Stimulated activated CD8-positive, alpha-beta memory T cell treated with anti-CD3 and anti-CD28 coated beads, Interleukin-7, amount 100 ng/mL, for 24 hours (primary cell): ENCODE data around the gene DLL1.
A peak's percentile ranks its signal among the peaks of the same experiment; 100 is the strongest.
"Not testable (repeated sequence)": the region's sequence is repeated elsewhere in the genome, so short reads cannot be mapped to it uniquely, and the experiment has no call there.

Experiments
- DNase-seq: peaks from one replicate; pipeline ENCODE4 v3.0.0-alpha.2; 2020; ENCODE audit warnings: low read depth

Gene DLL1, protein sequence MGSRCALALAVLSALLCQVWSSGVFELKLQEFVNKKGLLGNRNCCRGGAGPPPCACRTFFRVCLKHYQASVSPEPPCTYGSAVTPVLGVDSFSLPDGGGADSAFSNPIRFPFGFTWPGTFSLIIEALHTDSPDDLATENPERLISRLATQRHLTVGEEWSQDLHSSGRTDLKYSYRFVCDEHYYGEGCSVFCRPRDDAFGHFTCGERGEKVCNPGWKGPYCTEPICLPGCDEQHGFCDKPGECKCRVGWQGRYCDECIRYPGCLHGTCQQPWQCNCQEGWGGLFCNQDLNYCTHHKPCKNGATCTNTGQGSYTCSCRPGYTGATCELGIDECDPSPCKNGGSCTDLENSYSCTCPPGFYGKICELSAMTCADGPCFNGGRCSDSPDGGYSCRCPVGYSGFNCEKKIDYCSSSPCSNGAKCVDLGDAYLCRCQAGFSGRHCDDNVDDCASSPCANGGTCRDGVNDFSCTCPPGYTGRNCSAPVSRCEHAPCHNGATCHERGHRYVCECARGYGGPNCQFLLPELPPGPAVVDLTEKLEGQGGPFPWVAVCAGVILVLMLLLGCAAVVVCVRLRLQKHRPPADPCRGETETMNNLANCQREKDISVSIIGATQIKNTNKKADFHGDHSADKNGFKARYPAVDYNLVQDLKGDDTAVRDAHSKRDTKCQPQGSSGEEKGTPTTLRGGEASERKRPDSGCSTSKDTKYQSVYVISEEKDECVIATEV

DNA sequence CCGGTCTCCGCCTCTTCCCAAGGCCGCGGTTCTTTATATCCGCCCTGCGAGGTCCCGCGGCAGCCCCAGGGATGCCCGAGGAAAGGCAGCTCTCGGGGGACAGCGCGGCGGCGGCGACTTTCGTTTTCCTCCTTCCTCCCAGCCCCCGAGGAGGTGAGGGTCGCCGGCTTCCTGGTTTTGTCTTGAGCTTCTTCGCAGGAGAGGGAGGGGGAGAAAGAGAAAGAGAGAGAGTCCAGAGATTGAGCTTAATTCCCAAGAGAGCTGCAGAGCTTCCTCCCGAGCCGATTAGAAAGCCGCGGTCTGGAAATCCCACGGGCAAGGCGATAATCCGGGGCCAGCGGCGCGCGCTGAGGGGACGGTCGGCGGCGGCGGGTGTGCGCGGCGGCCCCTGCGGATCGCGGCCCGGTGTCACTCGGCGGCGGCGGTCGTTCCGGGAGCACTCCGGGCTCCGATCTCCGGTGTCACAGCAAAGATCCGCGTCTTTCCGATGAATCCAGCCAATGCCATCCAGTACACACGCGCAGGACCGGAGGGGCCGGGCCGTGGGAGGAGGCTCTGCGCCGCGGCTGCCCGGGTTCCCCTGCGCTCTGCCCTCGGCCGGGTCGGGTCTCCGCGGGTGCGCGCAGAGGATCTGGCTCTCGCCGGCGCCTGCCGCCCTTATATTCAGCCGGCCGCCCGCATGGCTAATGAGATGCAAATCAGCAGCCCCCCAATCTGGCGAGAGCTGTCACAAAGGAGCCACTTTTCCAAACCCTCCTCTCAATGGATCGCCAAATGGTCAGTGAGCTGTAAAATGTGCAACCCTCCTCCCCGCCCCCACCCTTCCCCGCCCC, at the start of gene DLL1:
TSS of gene DLL1 (minus strand) at position 783 of the 833 bp plus-strand sequence. CDS start 939 bp downstream, outside the sequence.
- no peak for DNase-seq

DNA sequence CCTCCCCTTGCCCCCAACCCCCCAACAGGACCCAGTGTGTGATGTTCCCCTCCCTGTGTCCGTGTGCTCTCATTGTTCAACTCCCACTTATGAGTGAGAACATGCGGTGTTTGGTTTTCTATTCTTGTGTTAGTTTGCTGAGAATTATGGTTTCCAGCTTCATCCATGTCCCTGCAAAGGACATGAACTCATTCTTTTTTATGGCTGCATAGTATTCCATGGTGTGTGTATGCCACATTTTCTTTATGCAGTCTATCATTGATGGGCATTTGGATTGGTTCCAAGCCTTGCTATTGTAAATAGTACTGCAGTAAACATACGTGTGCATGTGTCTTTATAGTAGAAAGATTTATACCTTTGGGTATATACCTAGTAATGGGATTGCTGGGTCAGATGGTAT, 44.3 kb upstream of the DLL1 start:
- DNase-seq: not testable (repeated sequence)

DNA sequence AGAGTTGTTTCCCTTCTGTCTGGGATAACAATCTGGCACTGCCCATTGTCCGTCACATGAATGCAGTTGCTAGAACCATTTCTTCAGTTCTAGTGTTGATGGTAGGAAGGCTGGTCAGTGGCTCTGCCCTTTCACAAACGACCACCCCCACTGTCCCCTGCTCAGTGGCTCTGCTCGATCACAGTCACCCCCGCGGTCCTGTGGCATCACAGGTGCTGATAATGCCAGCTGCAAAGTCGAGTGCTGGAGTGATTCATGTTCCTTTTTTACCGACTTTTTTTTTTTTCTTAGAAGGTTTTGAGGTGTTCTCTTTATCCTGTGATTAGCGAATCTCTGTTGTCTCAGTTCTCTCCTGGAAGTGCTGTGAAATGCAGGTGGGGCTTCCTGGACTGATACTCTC, 38.4 kb upstream of the DLL1 start:
- no peak for DNase-seq

DNA sequence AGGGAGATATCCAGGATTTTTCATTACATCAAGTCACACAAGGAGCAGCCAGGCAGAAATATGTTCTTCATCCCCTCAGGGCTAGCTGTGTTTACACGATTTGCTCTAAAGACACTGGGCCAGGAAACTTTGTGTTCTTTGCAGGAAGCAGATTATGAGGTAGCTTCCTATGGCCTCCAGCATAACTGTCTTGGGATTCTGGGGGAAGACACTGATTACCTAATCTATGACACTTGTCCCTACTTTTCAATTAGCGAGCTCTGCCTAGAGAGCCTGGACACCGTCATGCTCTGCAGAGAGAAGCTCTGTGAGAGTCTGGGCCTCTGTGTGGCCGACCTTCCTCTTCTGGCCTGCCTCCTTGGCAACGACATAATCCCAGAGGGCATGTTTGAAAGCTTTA, 26.8 kb upstream of the DLL1 start:
- no peak for DNase-seq

DNA sequence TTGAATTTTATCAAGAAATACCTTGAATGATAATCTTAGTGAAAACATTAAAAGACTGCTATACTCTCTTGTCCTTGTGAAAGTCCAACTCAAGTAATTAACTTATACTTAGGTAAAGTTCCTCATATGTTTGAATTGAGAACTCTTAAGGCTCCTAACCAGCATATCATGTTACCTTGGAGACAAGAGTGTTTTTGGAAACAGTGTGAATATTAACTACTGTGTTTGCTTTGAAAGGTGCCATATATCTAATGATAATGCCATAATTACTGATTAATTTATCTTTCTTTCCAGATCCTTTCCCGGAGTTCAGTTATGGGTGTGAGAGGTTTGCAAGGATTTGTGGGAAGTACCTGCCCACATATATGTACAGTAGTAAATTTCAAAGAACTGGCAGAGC, 26.2 kb upstream of the DLL1 start:
- DNase-seq: no peak

DNA sequence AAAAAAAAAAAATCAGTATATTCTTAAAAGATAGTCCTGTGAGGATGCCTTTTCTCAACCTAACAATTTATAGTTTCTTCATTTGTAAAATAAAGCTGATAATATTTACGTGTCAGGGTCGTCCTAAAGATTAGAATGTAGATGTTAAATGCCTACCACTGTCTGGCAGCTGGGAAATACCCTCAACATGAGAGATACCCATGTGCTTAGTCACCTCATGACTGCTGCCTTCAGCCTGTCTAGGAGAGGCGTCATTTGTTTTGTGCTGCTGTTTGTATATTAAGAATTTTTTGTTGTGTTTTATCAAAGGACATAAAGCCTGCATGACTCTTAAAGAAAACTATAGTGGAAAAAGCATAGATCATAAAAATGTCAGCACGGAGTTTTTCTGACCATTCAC, 25.2 kb upstream of the DLL1 start:
- no peak for DNase-seq

DNA sequence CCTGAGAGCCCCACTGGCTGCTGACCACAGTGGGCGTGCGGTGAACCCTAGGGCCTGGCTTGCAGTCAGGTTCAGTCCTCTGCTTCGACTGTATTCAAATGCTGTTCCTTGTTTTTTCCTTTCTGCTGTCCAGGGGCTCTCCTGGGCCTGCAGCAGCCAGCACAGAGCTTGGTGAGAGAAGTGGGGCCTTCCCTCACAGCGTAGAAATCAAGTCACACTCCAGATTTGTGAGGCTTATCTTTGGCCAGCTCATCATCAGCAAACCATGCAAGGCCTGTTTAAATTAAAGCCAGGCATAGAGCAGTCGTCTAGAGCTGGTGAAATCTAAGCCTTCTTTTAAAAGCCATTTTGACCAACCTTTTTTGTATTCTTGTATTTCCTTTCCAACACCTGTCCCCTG, 24.1 kb upstream of the DLL1 start:
- no peak for DNase-seq

DNA sequence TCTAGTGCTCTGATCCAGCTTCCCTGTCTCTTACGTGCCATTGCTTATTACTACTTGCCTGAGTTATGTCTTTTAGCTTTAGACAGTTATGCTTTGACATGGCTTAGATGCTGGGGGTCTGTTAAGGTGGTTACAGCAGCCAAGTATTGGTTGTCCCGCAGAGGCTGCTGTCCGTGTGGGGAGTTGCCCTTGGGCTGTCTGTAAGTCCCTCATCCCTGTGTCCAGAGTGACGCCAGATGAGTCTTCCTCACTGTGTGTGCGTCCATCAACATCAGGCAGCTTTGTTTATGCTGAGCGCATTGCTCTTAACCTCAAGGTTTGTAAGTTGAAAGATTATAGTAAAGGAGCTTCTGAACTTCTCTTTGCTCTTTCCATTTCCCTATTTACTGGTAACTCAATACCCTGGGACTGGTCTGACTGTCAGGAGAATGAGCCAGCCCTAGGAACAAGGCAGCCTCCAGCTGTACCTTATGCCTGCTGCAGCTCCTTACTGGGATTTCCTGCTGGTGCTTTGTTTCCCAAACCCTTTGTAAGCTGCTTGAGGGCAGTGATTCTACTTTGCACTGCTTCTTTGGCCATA, 22.9 kb upstream of the DLL1 start:
- DNase-seq: no peak

DNA sequence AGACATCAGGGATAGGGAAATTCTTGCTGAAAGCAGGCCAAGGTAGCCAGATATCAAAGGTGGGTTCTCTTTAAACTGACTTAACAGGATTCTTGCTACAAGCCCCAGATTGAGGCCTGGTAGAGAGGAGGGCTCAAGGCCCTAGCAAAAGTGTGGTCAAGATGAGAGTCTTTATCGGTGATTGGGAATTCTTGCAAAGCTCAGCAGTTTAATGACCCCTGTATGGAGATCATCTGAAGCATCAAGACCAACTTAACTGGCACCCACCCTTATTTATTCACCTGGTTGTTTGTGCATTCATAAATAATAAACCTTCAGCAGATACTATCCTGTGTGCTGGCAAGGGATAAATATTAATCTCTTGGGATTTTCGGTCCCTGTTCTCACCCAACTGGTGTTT, 22.0 kb upstream of the DLL1 start:
- DNase-seq: no peak

DNA sequence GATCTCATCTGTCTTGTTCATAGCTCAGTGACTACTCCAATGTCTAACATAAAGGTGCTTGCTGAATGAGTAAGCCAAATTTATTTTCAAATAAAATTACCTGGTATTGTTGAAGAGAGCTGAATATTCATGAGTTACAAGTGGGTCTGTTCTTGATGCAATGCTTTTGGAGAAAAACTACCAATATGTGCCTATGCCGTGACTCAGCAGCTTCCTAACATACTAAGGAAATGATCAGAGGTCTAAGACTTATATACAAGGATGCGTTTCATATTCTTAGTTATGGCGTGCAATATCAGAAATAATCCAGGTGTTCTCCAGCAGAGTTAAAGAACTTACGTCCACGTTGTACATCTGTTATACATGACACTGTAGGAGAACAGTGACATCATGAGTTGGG, 20.8 kb upstream of the DLL1 start:
- DNase-seq: no peak

DNA sequence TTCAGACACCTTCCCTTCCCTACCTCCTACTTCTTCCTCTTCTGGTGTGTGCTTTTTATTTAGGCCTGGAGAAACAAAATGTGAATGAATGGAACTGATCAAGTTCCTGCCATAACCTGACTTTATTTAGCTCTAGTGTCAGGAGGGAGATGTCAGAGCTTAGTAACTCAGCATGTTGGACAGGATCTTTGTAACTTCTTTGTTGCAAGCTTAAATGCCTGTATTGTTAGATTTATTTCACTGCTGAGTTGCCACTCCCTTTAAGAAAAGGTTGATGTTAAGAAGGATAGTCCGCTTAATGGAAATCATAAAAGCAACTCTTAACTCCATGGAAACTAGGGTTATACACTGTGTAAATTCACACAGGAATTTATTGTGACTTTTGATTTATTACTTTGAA, 17.9 kb upstream of the DLL1 start:
- DNase-seq: no peak

DNA sequence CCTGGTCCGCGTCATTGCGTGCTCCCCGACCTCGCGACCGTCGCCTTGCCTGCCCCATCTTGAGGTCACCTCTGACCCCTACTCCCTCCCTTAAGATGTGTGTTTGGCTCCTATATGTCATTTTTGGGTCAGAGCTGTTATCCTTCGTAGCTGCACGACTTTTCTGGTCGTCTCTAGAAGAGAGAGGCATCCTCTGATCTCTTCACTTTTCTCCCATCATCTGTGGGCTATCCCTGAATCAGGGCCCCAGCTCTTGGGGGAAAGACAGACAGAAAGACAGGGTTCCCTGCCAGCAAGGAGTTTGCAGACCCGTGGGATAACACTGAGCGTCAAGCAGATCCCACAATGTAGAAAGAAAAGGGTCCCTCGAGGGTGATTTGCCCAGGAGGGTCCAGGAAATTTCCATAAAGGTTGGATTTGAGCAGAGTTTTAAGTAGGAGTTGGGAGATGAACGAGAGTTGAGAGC, 16.2 kb upstream of the DLL1 start:
- DNase-seq: no peak

DNA sequence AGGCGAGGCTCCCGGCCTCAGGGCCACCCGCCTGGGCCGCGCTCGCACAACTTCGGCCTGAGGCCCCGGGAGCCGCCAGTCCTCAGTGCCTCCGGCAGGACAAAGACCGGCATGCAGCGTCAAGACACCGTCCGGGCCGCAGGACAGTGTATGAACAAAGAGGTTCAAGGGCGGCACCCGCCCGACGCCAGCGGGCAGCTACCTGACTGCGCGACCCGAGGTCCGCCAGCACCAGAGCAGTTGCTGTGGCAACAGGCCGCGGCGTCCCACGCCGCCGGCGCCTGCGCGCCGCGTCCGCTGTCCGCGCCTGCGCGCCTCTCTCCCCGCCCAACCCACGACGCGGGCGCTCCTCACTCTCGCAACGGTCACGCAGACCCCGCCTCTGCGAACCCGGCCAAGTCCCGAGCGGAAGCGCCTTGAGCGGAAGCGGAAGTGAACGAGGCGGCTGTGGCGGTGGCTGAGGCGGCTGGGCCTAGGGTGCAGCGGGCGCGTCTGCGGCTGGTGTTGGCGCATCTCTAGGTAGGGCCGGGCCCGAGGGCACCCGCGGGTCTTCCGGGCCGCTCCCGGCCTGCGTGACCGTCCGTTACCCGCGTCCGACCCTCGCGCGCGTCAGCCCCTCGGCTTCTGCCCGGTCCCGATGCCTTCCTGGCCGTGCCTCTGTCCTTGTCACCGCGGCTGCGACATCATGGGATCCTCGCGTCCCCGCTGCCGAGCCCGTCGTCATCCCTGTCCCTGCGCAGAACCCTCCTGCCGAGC, 15.6 kb upstream of the DLL1 start, which contains the start of gene FAM120B:
TSS of gene FAM120B (plus strand) at position 435 of the 756 bp plus-strand sequence. CDS start 10,633 bp downstream, outside the sequence.
- DNase-seq: peak; percentile 87

DNA sequence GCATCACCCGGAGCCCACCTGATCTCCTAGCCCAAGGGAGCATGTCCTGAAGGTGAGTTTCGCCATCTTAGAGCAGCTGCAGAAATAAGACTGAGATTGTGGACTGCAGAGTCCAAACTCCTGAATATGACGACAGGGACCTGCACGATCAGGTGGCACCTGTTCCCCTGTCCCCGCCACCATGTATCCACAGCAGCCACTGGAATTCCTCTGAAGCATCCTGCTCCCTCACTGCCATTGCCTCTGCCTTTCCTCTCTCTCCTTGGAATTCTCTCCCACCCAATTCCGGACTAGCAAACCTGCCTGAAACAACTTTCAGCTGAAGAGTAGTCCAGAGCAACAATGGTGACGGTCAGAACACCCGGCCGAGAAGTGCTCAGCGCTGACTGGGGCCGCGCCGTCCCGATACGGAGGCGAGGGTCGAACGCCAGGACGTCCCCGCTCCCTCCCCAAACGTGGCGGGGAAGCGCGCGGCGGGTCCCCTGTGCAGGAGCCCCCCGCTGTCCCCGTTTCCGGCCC, 15.0 kb upstream of the DLL1 start:
- DNase-seq: no peak

DNA sequence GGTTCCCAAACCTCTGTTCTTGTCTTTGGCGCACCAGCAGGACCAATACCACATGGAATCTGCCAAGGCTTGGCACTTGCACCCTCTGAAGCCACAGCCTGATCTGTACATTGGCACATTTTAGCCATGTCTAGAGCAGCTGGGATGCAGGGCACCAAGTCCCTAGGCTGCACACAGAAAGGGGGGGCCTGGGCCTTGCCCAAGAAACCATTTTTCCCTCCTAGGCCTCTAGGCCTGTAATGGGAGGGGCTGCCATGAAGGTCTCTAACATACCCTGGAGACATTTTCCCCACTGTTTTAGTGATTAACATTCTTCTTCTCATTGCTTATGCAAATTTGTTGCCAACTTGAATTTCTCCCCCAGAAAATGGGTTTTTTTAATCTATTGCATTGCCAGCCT, 10.3 kb upstream of the DLL1 start:
- DNase-seq: no peak

DNA sequence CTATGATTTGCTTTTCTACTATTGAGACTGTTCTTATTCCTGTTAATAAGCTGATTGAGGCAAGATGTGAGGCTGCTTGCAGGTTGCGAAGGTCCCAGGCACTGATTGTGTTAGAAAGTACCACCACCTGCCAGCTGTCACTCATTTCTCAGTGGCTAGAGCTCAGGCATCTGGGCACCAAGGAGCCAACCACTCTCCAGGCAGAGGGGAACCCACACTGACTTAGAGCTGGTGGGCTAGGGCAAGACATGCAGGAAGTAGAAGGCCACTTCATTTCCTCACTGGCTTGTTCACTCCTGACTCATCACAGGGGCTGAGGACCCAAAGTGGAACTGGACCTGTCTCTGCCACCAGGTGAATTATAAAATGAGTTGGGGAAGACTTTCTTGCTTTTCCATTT, 7.8 kb upstream of the DLL1 start:
- no peak for DNase-seq

DNA sequence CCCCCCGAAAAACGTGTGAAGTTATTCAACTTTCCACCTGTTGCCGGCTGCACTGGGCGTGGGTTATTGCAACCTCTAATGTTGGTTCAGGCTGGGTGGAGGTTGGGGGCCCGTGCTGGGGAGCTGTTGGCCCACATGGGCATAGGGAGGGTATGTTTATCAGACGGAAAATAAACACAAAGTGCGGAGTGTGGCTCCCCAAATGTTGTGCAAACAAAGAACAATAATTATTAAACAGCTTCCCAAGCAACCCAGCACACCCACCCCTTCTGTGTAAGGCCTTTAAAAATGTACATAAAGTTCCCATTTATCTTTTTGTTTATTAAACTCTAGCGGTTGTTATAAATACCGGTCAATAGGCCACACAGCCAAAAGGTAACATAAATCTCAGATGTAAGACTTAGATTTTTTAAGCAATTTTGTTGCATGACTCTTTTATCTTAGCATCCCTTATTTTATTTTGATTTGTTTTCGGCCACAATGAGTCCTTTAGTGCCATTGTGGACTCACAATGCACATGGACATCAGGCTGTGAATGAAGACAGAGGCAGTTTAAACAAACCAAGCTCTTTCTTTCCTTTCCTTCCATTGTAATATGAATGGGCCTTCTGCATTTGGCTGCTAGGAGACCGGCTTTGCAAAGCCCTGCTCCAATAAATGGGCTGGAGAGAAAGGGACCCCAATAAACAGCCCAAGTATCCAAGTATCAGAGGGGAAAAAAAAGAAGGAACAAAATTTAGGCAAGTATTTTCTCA, 6.9 kb upstream of the DLL1 start:
- no peak for DNase-seq

DNA sequence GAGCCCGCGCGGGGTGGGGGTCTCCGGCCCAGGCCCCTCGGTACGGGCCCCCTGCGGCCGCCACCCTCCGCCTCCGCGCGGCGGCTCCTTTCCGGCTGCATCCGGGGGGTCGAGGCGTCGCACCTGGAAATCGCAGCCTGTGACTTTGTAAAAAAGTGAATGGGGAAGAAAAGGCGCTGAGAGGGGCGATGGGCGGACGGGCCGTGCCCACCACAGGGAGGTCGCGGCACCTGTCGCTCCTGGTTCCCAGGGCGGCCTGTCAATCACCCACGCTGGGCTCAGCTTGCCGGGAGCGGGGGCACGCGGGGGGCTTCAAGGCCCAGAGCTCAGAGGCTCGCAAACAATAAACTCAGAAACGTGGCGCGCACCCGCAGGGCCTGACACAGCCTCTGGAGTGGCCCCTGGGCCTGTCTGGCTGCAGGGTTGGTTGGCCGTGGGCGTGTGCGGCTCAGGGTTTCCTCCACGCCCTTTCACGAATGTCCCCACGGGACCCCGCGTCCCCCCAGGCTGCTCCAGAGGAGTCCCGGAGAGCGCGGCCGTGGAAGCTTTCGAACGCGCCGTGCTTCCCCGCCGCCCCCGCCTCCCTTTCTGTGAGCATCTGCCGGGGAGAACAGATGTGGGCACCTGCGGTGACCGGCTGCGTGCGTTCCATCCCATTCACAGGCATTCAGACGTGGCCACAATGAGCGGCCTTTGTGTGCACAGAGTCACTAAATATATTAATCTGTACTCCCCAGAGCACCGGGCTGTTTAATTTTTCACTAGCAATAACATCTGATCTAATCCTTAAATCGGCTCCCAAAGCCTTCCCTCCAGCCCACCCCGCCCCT, 6.1 kb upstream of the DLL1 start:
- DNase-seq: no peak

DNA sequence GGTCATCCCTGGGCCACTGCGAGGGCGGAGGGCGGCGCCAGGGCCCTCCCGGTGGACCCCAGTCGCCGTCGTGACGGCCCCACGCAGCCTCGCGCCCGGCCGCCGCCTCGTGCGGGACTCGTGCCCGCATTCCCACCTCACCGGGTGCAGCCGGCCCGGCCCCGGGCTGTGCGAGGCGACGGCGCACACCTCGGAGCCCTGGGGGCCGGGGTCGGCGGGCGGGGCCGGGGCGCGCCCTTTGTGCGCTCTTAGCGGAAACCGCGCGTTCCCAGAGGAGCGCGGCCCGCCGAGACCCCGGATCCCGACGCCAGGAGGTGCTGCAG, 5.5 kb upstream of the DLL1 start:
- DNase-seq: no peak
